Mucosa of descending colon (tissue), 3 donors: ENCODE results near the gene LAG3. TPM values are rescaled to one million over a fixed set of nuclear protein-coding genes. Genes with fewer than 3 reads are reported as not detected.
A peak's percentile ranks its signal among the peaks of the same experiment; 100 is the strongest.

Experiments
- ATAC-seq: fragments of 200-7000 bp; cut with Tn5 transposase; one replicate; pipeline ENCODE4 v1.9.1; 2020; ENCODE audit warnings: mild to moderate bottlenecking, moderate library complexity
- DNase-seq, 3 donors: peaks; one replicate each; pipeline ENCODE4 v3.0.0-alpha.2; 2020
- H3K36me3 ChIP-seq: fragments of 200-600 bp; one replicate; pipeline ENCODE4 v1.8.0; 2021; ENCODE audit warnings: low read depth, mild to moderate bottlenecking
- H3K4me1 ChIP-seq: fragments of 200-600 bp; one replicate; pipeline ENCODE4 v1.8.0; 2021; ENCODE audit warnings: low read depth, mild to moderate bottlenecking
- H3K4me3 ChIP-seq: fragments of 200-600 bp; one replicate; pipeline ENCODE4 v1.8.0; 2021; ENCODE audit warnings: mild to moderate bottlenecking
- H3K9me3 ChIP-seq: fragments of 200-600 bp; one replicate; pipeline ENCODE4 v1.8.0; 2021; ENCODE audit warnings: mild to moderate bottlenecking
- CTCF ChIP-seq: fragments of 200-600 bp; IDR thresholded peaks from one replicate; pipeline ENCODE4 v1.8.0; 2022; ENCODE audit warnings: antibody characterized with exemption, mild to moderate bottlenecking
- intact Hi-C, 2 donors: fragments of 100-400 bp; cut with DNase I in 1 of 2; cut with micrococcal nuclease in 1 of 2; formaldehyde crosslinking; loops; one replicate each; pipeline versions ENCODE4 v1.11.0 to v1.11.1; 2022; cut with DNase I, micrococcal nuclease
- total RNA-seq, 3 donors: library from RNA; stranded (reverse); fragmentation: NEBNext Ultra II Directional in 2 of 3; extraction: Animal tissue kit (Norgen Biotek cat#: 25700) in 2 of 3; gene quantifications; one replicate each; pipeline versions ENCODE4 v1.2.1 to v1.2.4, GENCODE V29; 2021 to 2023
- donor health status: DM: no; HTN: no; CAD: no; lungs with moderate emphysema.
- donor health status: DM: no; HTN: no; CAD: no.
- donor health status: DM: no; HTN: yes; CAD: no.

The LAG3 gene
- total RNA-seq, 3 donors from 2014 or later, result 1.8 to 4.7 (median 2.1) TPM

- intact Hi-C loops, result no loop called here
- Histone ChIP-seq H3K9me3 (no peaks in the 10 kb centered on the region), H3K36me3 (no peaks in the 10 kb centered on the region), H3K4me1 (peaks cover 34% of the 10 kb centered on the region), H3K4me3 (no peak overlapping the region)
- DNase-seq, result no peak
- ATAC-seq, result no peak
- no peak for TF ChIP-seq CTCF
Measured at GRCh38 chr12:6765048-6765633, 7.2 kb upstream of the LAG3 start.

- DNase-seq, result peak; percentile 68 to 86 (median 83)
- ATAC-seq, result peak; percentile 27
- intact Hi-C loops, result no loop called here
- Histone ChIP-seq H3K4me3 (peak within 1 kb of the TSS; percentile 67), H3K4me1 (peaks cover 34% of the 10 kb centered on the region), H3K9me3 (no peaks in the 10 kb centered on the region), H3K36me3 (no peaks in the 10 kb centered on the region)
- no peak for TF ChIP-seq CTCF
Measured at GRCh38 chr12:6765634-6766581, 6.4 kb upstream of the LAG3 start, which contains the start of gene PTMS. Gene PTMS, plus strand, starts transcription at chr12:6766363. Its CDS starts 343 bp downstream, at chr12:6766706.

- Histone ChIP-seq H3K36me3 (no peaks in the 10 kb centered on the region), H3K4me1 (peaks cover 34% of the 10 kb centered on the region), H3K9me3 (no peaks in the 10 kb centered on the region), H3K4me3 (peak overlapping the region; percentile 67)
- TF ChIP-seq CTCF, result peak; percentile 83
- ATAC-seq (peak; percentile 79), DNase-seq (peak; percentile 83 to 90 (median 85))
- intact Hi-C loops, result no loop called here
Measured at GRCh38 chr12:6766651-6767349, 5.5 kb upstream of the LAG3 start.

- ATAC-seq (no peak), DNase-seq (no peak)
- H3K9me3 ChIP-seq, result no peaks in the 10 kb centered on the region
- H3K4me3 ChIP-seq, result peak overlapping the region; percentile 67
- no peak for TF ChIP-seq CTCF
- no peaks in the 10 kb centered on the region for H3K36me3 ChIP-seq
- H3K4me1 ChIP-seq, result peaks cover 34% of the 10 kb centered on the region
- intact Hi-C loops, result no loop called here
Measured at GRCh38 chr12:6767353-6768319, 4.7 kb upstream of the LAG3 start.
